Activated naive CD4-positive, alpha-beta T cell treated with Interleukin-2 at 50 U/mL for 16 hours (primary cell): ENCODE data around the gene DTWD2.
"Not testable (repeated sequence)": the region's sequence is repeated elsewhere in the genome, so short reads cannot be mapped to it uniquely, and the experiment has no call there.

ENCODE experiments used
- DNase-seq: peaks from one replicate; pipeline ENCODE4 v3.0.0-alpha.2; 2020

DTWD2 gene

DNA sequence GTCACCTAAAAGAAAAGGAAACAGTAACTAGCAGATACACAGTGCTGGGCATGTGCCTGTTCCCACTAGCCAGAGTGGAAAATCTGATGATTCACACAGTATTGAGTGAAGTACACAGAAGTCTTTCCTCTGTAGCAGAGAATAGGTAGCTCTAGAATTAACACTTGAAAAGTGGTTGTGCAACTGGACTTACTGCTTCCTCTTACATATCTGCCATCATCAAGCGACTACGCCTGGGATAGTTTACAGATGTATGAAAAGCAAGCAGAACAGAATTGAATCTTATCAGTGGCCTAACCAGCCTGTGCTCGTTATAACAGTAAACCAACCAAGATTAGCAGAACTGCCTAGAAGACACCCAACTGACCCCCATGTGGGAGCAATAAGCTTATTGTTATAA, 130.6 kb downstream of the DTWD2 start:
- DNase-seq = no peak

DNA sequence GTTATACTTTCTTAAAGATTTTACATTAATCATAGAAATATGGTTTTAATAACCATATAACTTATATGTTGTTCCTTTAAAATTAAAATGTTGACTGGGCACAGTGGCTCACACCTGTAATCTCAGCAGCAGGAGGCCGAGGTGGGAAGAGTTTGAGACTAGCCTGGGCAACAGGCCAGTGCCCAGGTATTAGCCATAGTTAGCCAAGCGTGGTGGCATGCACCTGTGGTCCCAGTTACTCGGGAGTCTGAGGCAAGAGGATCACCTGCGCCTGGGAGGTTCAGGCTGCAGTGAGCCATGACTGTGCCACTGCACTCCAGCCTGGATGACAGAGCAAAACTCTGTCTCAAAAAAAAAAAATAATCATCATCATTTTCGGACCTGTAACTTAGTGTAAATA, 133.5 kb downstream of the DTWD2 start:
- DNase-seq = no peak

- not testable (repeated sequence) for DNase-seq
Observed at GRCh38 chr5:118851785-118852184, 136.6 kb downstream of the DTWD2 start.

- DNase-seq = not testable (repeated sequence)
Observed at GRCh38 chr5:118849507-118849906, 138.8 kb downstream of the DTWD2 start.

DNA sequence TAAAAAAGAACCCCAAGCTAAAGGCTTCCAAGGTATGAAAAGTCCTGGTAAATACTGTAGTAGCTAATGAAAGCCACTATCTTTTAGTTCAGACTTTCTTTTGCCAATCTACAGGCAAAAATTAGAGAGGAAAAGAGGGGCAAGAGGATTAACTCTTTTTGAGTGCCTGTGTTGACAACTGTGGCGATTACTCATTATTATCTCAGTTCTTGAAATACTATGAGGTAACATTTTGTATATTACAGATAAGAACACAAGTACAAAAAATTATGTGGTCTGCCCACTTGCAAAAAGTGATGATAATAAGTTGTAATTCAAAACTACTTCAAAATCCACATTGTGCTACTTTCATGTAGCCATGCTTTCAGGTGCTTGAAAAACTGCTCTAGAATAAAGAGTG, 144.0 kb downstream of the DTWD2 start:
- DNase-seq = no peak

GRCh38 chr5:118834710-118835109, 153.6 kb downstream of the DTWD2 start:
- DNase-seq = no peak

GRCh38 chr5:118832974-118833373, 155.4 kb downstream of the DTWD2 start:
- DNase-seq = no peak

DNA sequence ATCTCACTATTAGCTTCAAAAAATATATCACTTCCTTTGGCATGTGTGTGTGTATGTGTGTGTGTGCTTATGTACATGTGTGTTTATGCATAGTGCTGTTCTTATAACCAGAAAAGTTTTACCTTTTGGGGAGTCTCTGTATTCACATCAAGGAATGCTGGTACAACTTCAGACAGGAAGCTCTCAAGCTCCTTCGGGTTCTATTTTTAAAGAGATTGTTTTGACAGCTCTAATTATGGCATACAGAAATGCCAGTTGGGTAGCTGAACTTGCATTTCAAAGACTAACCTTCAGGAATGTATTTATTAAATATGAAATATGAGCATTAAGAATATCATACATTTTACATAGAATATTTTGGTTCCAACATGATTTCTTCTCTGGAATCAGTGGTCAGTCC, 163.1 kb downstream of the DTWD2 start:
- no peak for DNase-seq

DNA sequence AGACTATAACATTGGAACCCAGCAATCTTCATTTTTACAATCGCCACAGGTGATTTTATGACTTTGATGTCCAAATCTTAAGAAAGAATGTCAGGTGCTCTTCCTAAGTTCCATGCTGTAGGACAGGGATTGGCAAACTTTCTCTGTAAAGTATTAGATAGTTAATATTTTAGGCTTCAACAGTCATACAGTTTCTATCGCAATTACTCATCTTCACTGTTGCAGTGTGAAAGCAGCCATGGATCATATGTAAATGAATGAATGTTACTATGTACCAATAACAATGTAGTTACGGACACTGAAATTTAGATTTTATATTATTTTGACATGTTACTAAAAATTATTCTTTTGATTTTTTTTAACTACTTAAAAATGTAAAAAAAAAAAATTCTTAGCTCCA, 169.7 kb downstream of the DTWD2 start:
- DNase-seq = no peak

GRCh38 chr5:118808441-118808840, 179.9 kb downstream of the DTWD2 start:
- no peak for DNase-seq

DNA sequence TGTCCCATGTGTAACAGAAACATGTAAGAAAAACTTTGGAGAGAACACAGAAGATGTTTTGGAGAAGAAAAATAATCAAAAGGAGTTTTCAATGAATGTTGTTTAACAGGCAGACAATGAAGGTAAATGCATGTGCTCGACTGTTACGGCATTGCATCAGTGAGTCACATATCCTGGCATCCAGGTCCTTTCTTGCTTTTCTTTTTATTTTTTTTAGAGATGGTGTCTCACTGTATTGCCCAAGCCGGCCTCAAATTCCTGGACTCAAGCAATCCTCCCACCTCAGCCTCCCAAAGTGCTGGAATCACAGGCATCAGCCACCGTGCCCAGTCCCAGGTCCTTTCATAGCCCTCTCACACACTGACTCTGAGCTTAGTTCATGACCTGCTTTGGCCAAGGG, 181.8 kb downstream of the DTWD2 start:
- DNase-seq = no peak

GRCh38 chr5:118802335-118802734, 186.0 kb downstream of the DTWD2 start:
- DNase-seq = no peak

DNA sequence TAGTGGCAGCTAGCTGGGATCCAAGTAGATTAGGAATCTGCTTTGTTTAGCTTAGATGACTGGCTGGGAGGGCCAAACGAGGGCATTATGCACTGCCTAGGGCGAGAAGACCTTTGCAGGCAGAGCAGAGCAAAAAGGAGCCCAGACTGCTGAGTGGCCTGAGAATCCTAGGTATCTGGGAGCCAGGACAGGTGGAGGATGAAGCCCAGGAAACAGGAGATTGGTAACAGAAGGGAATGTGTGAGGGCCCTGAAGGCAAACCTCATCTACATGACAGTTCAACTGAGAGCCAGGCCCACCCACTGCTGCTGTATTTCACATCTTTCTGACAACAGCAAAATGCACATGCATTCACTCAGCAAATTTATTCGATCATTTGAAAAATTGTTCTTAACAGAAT, 192.3 kb downstream of the DTWD2 start:
- DNase-seq = no peak

DNA sequence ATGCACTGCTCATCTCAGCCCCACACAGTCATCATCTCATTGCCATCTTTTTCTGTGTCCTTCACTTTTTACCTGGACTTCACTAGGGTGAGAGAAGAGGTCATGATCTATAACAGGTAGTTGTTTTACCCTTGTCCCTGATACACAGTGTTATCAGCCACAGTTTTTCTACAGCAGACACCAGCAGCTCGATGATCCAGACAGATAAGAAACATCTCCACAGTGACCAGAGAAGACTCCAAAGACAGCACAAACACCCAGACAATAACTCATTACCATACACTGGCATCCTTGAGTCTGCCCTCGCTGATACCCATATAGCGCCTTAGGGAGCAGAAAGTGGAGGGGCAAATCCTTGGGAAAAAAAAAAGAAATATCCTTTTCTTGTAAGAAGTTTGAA, 194.1 kb downstream of the DTWD2 start:
- no peak for DNase-seq

- DNase-seq = no peak
Observed at GRCh38 chr5:118793652-118794051, 194.7 kb downstream of the DTWD2 start.

DNA sequence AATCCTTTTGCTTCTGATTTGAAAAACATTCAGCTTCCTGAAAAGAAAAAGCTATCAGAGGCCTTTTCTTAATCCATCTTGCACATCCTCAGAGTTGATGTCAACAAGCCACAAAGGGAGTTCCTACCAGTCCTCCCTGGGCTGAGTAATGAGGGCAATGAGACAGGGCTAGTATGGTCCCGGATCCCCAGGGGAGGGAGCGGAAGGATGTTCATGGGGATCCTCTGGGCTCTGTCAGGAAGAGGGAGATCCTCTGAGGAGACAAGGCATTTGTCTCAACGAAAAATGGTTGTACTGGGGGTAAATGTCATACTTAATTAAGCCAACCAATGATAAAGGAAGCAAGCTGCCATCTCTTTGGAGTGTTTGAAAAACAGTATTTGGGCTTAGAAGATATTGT, 195.3 kb downstream of the DTWD2 start:
- no peak for DNase-seq

DNA sequence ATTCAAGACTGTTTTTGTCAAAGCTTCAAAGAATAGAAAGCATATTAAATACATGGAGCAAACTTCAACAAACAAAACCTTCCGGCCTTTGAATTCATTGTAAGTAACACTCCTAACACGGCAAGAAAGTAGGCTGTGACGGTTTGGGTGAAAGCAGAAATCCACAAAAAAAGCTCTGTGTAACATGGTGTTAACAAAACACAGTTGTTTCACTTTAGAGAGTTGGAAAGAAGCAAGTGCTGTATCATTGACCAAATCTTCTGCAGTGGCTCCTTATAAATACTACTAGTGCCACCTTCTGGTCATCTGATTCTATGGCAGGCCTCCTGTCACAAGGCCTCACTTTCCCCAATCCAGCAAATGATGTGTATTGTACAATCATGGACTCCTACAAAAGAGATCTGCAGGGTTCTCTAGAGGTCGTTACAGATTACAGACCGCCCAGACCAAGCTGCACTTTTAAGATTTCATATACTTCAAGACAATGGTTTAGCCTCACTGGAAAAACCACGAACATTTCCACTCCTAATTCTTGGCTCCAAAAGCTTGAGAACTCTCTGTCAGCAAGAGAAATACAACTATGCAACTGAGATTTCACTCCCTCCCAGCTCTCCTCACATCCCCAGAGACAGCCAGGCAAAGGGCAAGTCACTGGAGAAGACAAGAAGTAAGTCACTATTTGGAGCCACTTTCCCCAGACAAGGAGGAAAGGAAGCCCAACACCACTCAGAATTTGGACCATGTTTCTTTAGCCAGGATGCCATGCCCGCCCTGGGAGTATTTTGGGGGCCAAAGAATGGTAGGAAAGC, 196.2 kb downstream of the DTWD2 start:
- no peak for DNase-seq

DNA sequence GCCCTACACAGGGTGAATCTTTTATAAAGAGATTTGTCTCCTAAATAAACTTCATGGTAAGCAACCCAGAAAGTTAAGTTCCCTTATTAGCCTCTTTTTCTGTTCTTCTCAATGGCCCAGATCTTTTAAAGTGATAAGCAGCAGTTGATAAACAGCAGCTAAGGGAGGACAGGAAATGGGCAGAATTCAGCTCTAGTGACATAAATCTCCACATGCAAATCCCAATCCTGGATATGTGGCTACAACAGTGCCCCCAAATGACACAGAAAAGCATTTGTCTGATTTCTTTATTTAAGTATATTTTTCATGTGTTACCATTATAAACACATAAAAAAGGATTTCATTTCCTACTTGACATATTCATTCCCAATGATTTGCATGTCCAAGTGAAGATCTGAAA, 199.0 kb downstream of the DTWD2 start:
- DNase-seq = no peak

GRCh38 chr5:118788351-118788750, 200.0 kb downstream of the DTWD2 start:
- DNase-seq = no peak
